Cardiac muscle cell (in vitro differentiated cells and primary cell): Measurements from ENCODE around the gene TTPAL. TPM values are rescaled to one million over a fixed set of nuclear protein-coding genes. Genes with fewer than 3 reads are reported as not detected.

ENCODE experiments used
- DNase-seq, 2 donors: peaks; one replicate each; pipeline versions ENCODE4 v3.0.0 to v3.0.0-alpha.2; 2010 to 2017; ENCODE audit warnings: low read depth in 1 of 2, low spot score in 1 of 2
- H3K27ac ChIP-seq: fragments of 200-600 bp; sonication (generic); 2 replicates; pipeline ENCODE4 v1.5.1; 2016
- H3K27me3 ChIP-seq: fragments of 200-600 bp; sonication (generic); 2 replicates; pipeline ENCODE4 v1.6.0; 2016; ENCODE audit warnings: control low read depth
- H3K36me3 ChIP-seq: fragments of 200-600 bp; sonication (generic); 2 replicates; pipeline ENCODE4 v1.5.1; 2016; ENCODE audit warnings: control low read depth
- H3K4me1 ChIP-seq: fragments of 200-600 bp; sonication (generic); 2 replicates; pipeline ENCODE4 v1.8.1; 2017; ENCODE audit warnings: low read depth, mild to moderate bottlenecking, mixed run types
- H3K4me3 ChIP-seq: fragments of 200-600 bp; sonication (generic); 2 replicates; pipeline ENCODE4 v1.5.1; 2016; ENCODE audit warnings: mild to moderate bottlenecking
- H3K9me3 ChIP-seq: fragments of 200-600 bp; sonication (generic); 2 replicates; pipeline ENCODE4 v1.5.1; 2017; ENCODE audit warnings: low read depth, mild to moderate bottlenecking, control low read depth
- CTCF ChIP-seq: IDR thresholded peaks from 2 replicates; pipeline ENCODE4 v1.5.1; 2012; ENCODE audit warnings: low read depth, mild to moderate bottlenecking, low read length
- polyA plus RNA-seq: library from polyadenylated mRNA; unstranded; fragments of >200 nt; fragmentation: Nextera tagmentation; extraction: Ambion mirVana; gene quantifications from 2 replicates; pipeline ENCODE4 v1.2.1, GENCODE V29; 2016
- total RNA-seq: library from RNA; depleted of rRNA; stranded (reverse); fragments of >200 nt; gene quantifications from 2 replicates; pipeline ENCODE4 v1.2.3, GENCODE V29; 2016

Gene TTPAL
- total and polyA plus RNA-seq, 2 experiments from 2014 or later = 6.1 to 9.8 TPM

DNA sequence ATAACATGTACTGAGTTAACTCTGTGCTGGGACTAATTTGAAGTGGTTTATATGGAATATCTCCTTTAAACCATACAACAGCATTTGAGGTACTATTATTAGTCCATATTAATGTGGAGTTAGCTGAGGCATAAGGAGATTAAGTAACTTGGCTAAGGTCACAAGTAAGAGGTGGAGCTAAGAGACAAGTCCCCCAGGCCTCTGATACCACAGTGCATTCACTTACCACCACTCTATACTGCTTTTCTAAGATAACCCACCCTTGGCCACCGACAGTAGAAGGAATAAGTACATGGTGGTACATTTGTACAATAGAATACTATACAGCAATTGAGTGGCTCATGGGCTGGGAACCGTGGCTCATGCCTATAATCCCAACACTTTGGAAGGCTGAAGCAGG is 16.4 kb upstream of the TTPAL start:
- Histone ChIP-seq H3K4me1 (no peaks in the 10 kb centered on the region), H3K27me3 (no peaks in the 10 kb centered on the region), H3K36me3 (no peaks in the 10 kb centered on the region), H3K4me3 (no peak overlapping the region), H3K9me3 (no peaks in the 10 kb centered on the region), H3K27ac (no peak overlapping the region)
- DNase-seq = no peak
- no peak for TF ChIP-seq CTCF

DNA sequence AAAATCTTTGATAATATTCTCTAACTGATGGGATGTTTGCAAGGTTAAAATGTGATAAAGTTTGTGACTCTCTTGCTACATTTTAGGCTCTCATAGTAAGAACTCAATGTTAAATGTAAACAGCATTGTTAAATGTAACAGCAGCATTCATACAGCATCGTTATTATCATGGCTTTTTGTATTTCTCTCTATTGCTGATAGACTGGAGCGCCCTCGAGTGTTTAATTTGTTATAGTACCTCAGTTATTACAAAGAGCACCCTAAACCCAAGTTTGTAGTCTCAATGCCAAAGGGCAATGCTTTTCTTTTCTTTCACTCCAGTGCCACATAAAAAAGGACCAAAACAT is 14.9 kb upstream of the TTPAL start:
- Histone ChIP-seq H3K9me3 (no peaks in the 10 kb centered on the region), H3K36me3 (no peaks in the 10 kb centered on the region), H3K27ac (no peak overlapping the region), H3K4me3 (no peak overlapping the region), H3K4me1 (no peaks in the 10 kb centered on the region), H3K27me3 (no peaks in the 10 kb centered on the region)
- peak; percentile 58 for TF ChIP-seq CTCF
- peak; percentile 24 to 73 for DNase-seq

- Histone ChIP-seq H3K27me3 (no peaks in the 10 kb centered on the region), H3K9me3 (no peaks in the 10 kb centered on the region), H3K4me1 (no peaks in the 10 kb centered on the region), H3K4me3 (no peak overlapping the region), H3K36me3 (no peaks in the 10 kb centered on the region), H3K27ac (no peak overlapping the region)
- TF ChIP-seq CTCF = no peak
- DNase-seq = no peak
Measured at GRCh38 chr20:44461142-44461802, 14.4 kb upstream of the TTPAL start.

GRCh38 chr20:44461803-44462174 is 13.9 kb upstream of the TTPAL start:
- no peak for DNase-seq
- Histone ChIP-seq H3K4me1 (no peaks in the 10 kb centered on the region), H3K9me3 (no peaks in the 10 kb centered on the region), H3K36me3 (no peaks in the 10 kb centered on the region), H3K27ac (no peak overlapping the region), H3K4me3 (no peak overlapping the region), H3K27me3 (no peaks in the 10 kb centered on the region)
- no peak for TF ChIP-seq CTCF

GRCh38 chr20:44463466-44463865 is 12.2 kb upstream of the TTPAL start:
- Histone ChIP-seq H3K27ac (no peak overlapping the region), H3K9me3 (no peaks in the 10 kb centered on the region), H3K27me3 (no peaks in the 10 kb centered on the region), H3K36me3 (no peaks in the 10 kb centered on the region), H3K4me3 (no peak overlapping the region), H3K4me1 (no peaks in the 10 kb centered on the region)
- no peak for TF ChIP-seq CTCF
- DNase-seq = no peak

- Histone ChIP-seq H3K4me1 (no peaks in the 10 kb centered on the region), H3K27me3 (no peaks in the 10 kb centered on the region), H3K4me3 (no peak overlapping the region), H3K27ac (no peak overlapping the region), H3K36me3 (no peaks in the 10 kb centered on the region), H3K9me3 (no peaks in the 10 kb centered on the region)
- no peak for TF ChIP-seq CTCF
- no peak for DNase-seq
Measured at GRCh38 chr20:44464514-44464913, 11.2 kb upstream of the TTPAL start.
